Testis (tissue), 2 donors: Measurements from ENCODE around the gene SVOPL.

Source experiments
- CTCF ChIP-seq, 3 experiments: fragments of 450-650 bp in 2 of 3; fragments of 200-600 bp in 1 of 3; sonication (generic) in 1 of 3; IDR thresholded peaks; one replicate each; pipeline ENCODE4 v1.5.1; 2016 to 2019; ENCODE audit warnings: antibody characterized with exemption in 3 of 3, mild to moderate bottlenecking in 2 of 3, moderate library complexity in 1 of 3
- POLR2A ChIP-seq: fragments of 450-650 bp; IDR thresholded peaks from one replicate; pipeline ENCODE4 v1.6.1; 2017; ENCODE audit warnings: antibody characterized with exemption, mild to moderate bottlenecking, moderate library complexity

- no peak for TF ChIP-seq POLR2A
- TF ChIP-seq CTCF (IDR thresholded peaks at IDR 0.05) = no peak
These were observed 146.5 kb downstream of the SVOPL start for GRCh38 chr7:138554674-138555073.
